ENCODE data around the gene CTF1. TPM values are rescaled to one million over a fixed set of nuclear protein-coding genes. Genes with fewer than 3 reads are reported as not detected.
A peak's percentile ranks its signal among the peaks of the same experiment; 100 is the strongest.

The CTF1 gene
- total and polyA plus RNA-seq, 10 of the 15 experiments (the other 5 are each of a cell fraction or from before 2014, with no cell fraction given) = 0.04 to 0.46 (median 0.11) TPM; not detected in 3

DNA sequence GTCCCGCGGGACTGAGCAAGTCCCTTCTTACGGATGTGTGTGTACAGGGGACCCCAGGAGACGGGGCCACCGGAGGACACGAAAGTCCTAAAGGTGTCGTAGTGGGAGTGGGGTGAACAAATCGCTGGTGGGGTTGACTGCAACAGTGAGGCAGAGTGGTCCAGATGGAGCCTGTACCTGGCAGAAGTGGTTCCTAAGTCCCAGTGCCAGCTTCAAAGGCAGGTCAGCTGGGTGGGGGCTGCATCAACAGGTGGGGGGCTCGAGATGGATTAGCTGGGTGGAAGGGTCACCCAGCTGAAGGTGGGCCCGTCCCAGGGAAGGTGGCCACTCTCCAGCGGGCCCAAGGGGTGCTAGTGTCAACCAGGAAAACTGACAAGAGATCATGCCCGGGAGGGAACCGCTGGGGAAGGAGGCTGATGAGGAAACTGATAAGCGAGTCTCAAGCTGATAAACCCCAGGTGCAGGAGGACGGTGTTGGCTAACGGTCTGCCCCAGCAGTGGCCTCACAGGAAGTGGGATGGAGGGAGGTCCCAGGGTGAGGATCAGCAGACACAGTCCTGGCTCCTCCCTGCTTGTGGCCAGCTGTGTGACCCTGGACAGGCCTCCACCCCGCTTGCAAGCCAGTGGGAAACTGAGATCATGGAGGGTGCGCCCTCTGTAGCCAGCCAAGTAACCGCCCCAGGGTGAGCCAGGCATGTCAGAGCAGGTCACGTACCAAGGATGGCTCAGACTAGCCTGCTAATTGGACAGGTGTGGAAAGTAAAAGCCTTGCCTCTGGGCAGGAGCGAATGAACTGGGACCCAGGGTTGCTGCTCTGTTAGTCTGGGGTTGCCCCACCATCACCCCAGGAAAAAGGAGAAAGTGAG is 53.5 kb downstream of the CTF1 start (continued):
- TF ChIP-seq, protein P1, sequence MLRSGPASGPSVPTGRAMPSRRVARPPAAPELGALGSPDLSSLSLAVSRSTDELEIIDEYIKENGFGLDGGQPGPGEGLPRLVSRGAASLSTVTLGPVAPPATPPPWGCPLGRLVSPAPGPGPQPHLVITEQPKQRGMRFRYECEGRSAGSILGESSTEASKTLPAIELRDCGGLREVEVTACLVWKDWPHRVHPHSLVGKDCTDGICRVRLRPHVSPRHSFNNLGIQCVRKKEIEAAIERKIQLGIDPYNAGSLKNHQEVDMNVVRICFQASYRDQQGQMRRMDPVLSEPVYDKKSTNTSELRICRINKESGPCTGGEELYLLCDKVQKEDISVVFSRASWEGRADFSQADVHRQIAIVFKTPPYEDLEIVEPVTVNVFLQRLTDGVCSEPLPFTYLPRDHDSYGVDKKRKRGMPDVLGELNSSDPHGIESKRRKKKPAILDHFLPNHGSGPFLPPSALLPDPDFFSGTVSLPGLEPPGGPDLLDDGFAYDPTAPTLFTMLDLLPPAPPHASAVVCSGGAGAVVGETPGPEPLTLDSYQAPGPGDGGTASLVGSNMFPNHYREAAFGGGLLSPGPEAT (IDR thresholded peaks at IDR 0.05; ENCODE audit: low read depth) = peak; percentile 41; the same call in 1 of the 2 replicates
- TF ChIP-seq SPI1 (IDR thresholded peaks at IDR 0.05; ENCODE audit: borderline replicate concordance, insufficient read depth, low read depth, low read length) (no peak; the same call in 1 of the 2 replicates), EGR1 (IDR thresholded peaks at IDR 0.05; ENCODE audit: borderline replicate concordance in 1 of 2, low read depth in 2 of 2, low read length in 2 of 2) (0 out of 3 replicates have a peak, but pooled peaks of 1 of the 2 experiments have one; percentile 19), BRCA1 (IDR thresholded peaks at IDR 0.05; ENCODE audit: low read depth, low read length) (no peak), BMI1 (IDR thresholded peaks at IDR 0.05; ENCODE audit: borderline replicate concordance) (0 out of 2 replicates have a peak, but pooled peaks have one; percentile 22), NR2F1 (conservative IDR thresholded peaks at IDR 0.05) (peak; percentile 72; the same call in 1 of the 2 replicates), RUNX3 (IDR thresholded peaks at IDR 0.05; ENCODE audit: low read length) (peak; percentile 64), POLR2AphosphoS2 (IDR thresholded peaks at IDR 0.05; ENCODE audit: low read depth, low read length) (peak; percentile 77; the same call in 1 of the 2 replicates), CHD2 (IDR thresholded peaks at IDR 0.05; ENCODE audit: borderline replicate concordance, low read depth, low read length) (0 out of 2 replicates have a peak, but pooled peaks have one; percentile 58), CHD1 (IDR thresholded peaks at IDR 0.05; ENCODE audit: low read depth, low read length) (no peak), FOXK2 (IDR thresholded peaks at IDR 0.05) (0 out of 2 replicates have a peak, but pooled peaks have one; percentile 27), HDGF (IDR thresholded peaks at IDR 0.05) (peak; percentile 86), STAT1 (conservative IDR thresholded peaks at IDR 0.05) (no peak), SIN3A (IDR thresholded peaks at IDR 0.05; ENCODE audit: low read depth, low read length) (0 out of 2 replicates have a peak, but pooled peaks have one; percentile 23), IKZF1 (conservative IDR thresholded peaks at IDR 0.05) (peak; percentile 70), RAD21 (IDR thresholded peaks at IDR 0.05; ENCODE audit: insufficient read depth, low read depth, low read length) (no peak), TAF1 (IDR thresholded peaks at IDR 0.05; ENCODE audit: borderline replicate concordance, low read depth, low read length) (0 out of 2 replicates have a peak, but pooled peaks have one; percentile 11), SMARCA5 (IDR thresholded peaks at IDR 0.05) (0 out of 2 replicates have a peak, but pooled peaks have one; percentile 62), POLR2AphosphoS5 (IDR thresholded peaks at IDR 0.05; ENCODE audit: low read length) (peak; percentile 82), LARP7 (IDR thresholded peaks at IDR 0.05) (peak; percentile 69; the same call in 1 of the 2 replicates), MXI1 (IDR thresholded peaks at IDR 0.05; ENCODE audit: low read depth, low read length) (peak; percentile 22; the same call in 1 of the 2 replicates)
- TF ChIP-seq, protein P2, sequence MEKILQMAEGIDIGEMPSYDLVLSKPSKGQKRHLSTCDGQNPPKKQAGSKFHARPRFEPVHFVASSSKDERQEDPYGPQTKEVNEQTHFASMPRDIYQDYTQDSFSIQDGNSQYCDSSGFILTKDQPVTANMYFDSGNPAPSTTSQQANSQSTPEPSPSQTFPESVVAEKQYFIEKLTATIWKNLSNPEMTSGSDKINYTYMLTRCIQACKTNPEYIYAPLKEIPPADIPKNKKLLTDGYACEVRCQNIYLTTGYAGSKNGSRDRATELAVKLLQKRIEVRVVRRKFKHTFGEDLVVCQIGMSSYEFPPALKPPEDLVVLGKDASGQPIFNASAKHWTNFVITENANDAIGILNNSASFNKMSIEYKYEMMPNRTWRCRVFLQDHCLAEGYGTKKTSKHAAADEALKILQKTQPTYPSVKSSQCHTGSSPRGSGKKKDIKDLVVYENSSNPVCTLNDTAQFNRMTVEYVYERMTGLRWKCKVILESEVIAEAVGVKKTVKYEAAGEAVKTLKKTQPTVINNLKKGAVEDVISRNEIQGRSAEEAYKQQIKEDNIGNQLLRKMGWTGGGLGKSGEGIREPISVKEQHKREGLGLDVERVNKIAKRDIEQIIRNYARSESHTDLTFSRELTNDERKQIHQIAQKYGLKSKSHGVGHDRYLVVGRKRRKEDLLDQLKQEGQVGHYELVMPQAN (conservative IDR thresholded peaks at IDR 0.05) = 0 out of 2 replicates have a peak, but pooled peaks have one; percentile 51
- TF ChIP-seq, protein P3, sequence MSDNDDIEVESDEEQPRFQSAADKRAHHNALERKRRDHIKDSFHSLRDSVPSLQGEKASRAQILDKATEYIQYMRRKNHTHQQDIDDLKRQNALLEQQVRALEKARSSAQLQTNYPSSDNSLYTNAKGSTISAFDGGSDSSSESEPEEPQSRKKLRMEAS (IDR thresholded peaks at IDR 0.05; ENCODE audit: low read depth, low read length) = 0 out of 2 replicates have a peak, but pooled peaks have one; percentile 21
- TF ChIP-seq, protein P4, sequence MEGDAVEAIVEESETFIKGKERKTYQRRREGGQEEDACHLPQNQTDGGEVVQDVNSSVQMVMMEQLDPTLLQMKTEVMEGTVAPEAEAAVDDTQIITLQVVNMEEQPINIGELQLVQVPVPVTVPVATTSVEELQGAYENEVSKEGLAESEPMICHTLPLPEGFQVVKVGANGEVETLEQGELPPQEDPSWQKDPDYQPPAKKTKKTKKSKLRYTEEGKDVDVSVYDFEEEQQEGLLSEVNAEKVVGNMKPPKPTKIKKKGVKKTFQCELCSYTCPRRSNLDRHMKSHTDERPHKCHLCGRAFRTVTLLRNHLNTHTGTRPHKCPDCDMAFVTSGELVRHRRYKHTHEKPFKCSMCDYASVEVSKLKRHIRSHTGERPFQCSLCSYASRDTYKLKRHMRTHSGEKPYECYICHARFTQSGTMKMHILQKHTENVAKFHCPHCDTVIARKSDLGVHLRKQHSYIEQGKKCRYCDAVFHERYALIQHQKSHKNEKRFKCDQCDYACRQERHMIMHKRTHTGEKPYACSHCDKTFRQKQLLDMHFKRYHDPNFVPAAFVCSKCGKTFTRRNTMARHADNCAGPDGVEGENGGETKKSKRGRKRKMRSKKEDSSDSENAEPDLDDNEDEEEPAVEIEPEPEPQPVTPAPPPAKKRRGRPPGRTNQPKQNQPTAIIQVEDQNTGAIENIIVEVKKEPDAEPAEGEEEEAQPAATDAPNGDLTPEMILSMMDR (IDR thresholded peaks at IDR 0.05 in 2 of 3, conservative IDR thresholded peaks at IDR 0.05 in 1 of 3; ENCODE audit: control insufficient read depth in 2 of 3, extremely low read depth in 1 of 3, insufficient read depth in 1 of 3, low read depth in 3 of 3, low read length in 3 of 3) = peak; percentile 15 to 27 (median 27); a peak in 3 of 6 replicates

All from GM12878 (cell line).